Peyer's patch (tissue), 4 donors: ENCODE data around the gene IGSF11. TPM values are rescaled to one million over a fixed set of nuclear protein-coding genes. Genes with fewer than 3 reads are reported as not detected.

Source experiments
- DNase-seq, 3 donors: peaks; one replicate each; pipeline ENCODE4 v3.0.0-alpha.2; 2017 to 2019
- H3K27ac ChIP-seq, 4 donors: fragments of 200-600 bp; sonication (generic); one replicate each; pipeline ENCODE4 v1.5.1; 2016 to 2019
- H3K27me3 ChIP-seq, 2 donors: fragments of 200-600 bp; sonication (generic); one replicate each; pipeline ENCODE4 v1.5.1; 2019
- H3K36me3 ChIP-seq, 3 donors: fragments of 200-600 bp; sonication (generic); one replicate each; pipeline ENCODE4 v1.5.1; 2016 to 2019
- H3K4me1 ChIP-seq, 4 donors: fragments of 200-600 bp; sonication (generic); one replicate each; pipeline ENCODE4 v1.5.1; 2016 to 2019
- H3K4me3 ChIP-seq, 4 donors: fragments of 200-600 bp; sonication (generic); 1 replicate in 3 of 4; 2 replicates in 1 of 4; pipeline ENCODE4 v1.5.1; 2016 to 2019; ENCODE audit warnings: mild to moderate bottlenecking in 1 of 4
- H3K9me3 ChIP-seq, 4 donors: fragments of 200-600 bp; sonication (generic); one replicate each; pipeline ENCODE4 v1.5.1; 2016 to 2019; ENCODE audit warnings: mild to moderate bottlenecking in 1 of 4
- CTCF ChIP-seq, 6 experiments: fragments of 450-650 bp in 4 of 6; fragments of 200-600 bp in 2 of 6; sonication (generic) in 1 of 6; IDR thresholded peaks; one replicate each; pipeline ENCODE4 v1.5.1; 2017 to 2019; ENCODE audit warnings: antibody characterized with exemption in 6 of 6, mild to moderate bottlenecking in 3 of 6, moderate library complexity in 1 of 6
- POLR2A ChIP-seq, 2 donors: fragments of 450-650 bp; IDR thresholded peaks; one replicate each; pipeline ENCODE4 v1.5.1; 2017; ENCODE audit warnings: antibody characterized with exemption in 2 of 2, mild to moderate bottlenecking in 2 of 2, moderate library complexity in 2 of 2
- total RNA-seq, 4 donors: library from RNA; depleted of rRNA; stranded (reverse); fragments of >200 nt; gene quantifications; one replicate each; pipeline ENCODE4 v1.1.0, GENCODE V29; 2016

IGSF11 gene
- total RNA-seq, 4 donors from 2014 or later, result 0.67 to 3.0 TPM; not detected in 2

- no peak for DNase-seq
- H3K9me3 ChIP-seq, result no peaks in the 10 kb centered on the region
- no peaks in the 10 kb centered on the region for H3K27me3 ChIP-seq
- H3K36me3 ChIP-seq, result no peaks in the 10 kb centered on the region
- H3K27ac ChIP-seq, result no peak overlapping the region
- no peaks in the 10 kb centered on the region for H3K4me1 ChIP-seq
- TF ChIP-seq CTCF (IDR thresholded peaks at IDR 0.05) (no peak), POLR2A (IDR thresholded peaks at IDR 0.05) (no peak)
- H3K4me3 ChIP-seq, result no peak overlapping the region
Measured at GRCh38 chr3:118912188-118912587, 122.5 kb downstream of the IGSF11 start.

- Histone ChIP-seq H3K27ac (no peak overlapping the region), H3K27me3 (no peaks in the 10 kb centered on the region), H3K9me3 (no peaks in the 10 kb centered on the region), H3K36me3 (no peaks in the 10 kb centered on the region), H3K4me1 (no peaks in the 10 kb centered on the region), H3K4me3 (no peak overlapping the region)
- no peak for DNase-seq
- TF ChIP-seq POLR2A (IDR thresholded peaks at IDR 0.05) (no peak), CTCF (IDR thresholded peaks at IDR 0.05) (no peak)
Measured at GRCh38 chr3:118910332-118910731, 124.3 kb downstream of the IGSF11 start.

- Histone ChIP-seq H3K9me3 (no peaks in the 10 kb centered on the region), H3K36me3 (no peaks in the 10 kb centered on the region), H3K4me3 (no peak overlapping the region), H3K27me3 (no peaks in the 10 kb centered on the region), H3K27ac (no peak overlapping the region), H3K4me1 (no peaks in the 10 kb centered on the region)
- TF ChIP-seq POLR2A (IDR thresholded peaks at IDR 0.05) (no peak), CTCF (IDR thresholded peaks at IDR 0.05) (no peak)
- DNase-seq, result no peak
Measured at GRCh38 chr3:118909763-118910162, 124.9 kb downstream of the IGSF11 start.

GRCh38 chr3:118907909-118908308, 126.7 kb downstream of the IGSF11 start:
- no peaks in the 10 kb centered on the region for H3K9me3 ChIP-seq
- H3K27me3 ChIP-seq, result no peaks in the 10 kb centered on the region
- no peak overlapping the region for H3K27ac ChIP-seq
- TF ChIP-seq POLR2A (IDR thresholded peaks at IDR 0.05), result no peak
- no peak for TF ChIP-seq CTCF (IDR thresholded peaks at IDR 0.05)
- H3K36me3 ChIP-seq, result no peaks in the 10 kb centered on the region
- no peak for DNase-seq
- no peak overlapping the region for H3K4me3 ChIP-seq
- no peaks in the 10 kb centered on the region for H3K4me1 ChIP-seq

- H3K27ac ChIP-seq, result no peak overlapping the region
- H3K9me3 ChIP-seq, result no peaks in the 10 kb centered on the region
- TF ChIP-seq POLR2A (IDR thresholded peaks at IDR 0.05), result no peak
- TF ChIP-seq CTCF (IDR thresholded peaks at IDR 0.05), result no peak
- DNase-seq, result no peak
- H3K27me3 ChIP-seq, result no peaks in the 10 kb centered on the region
- no peaks in the 10 kb centered on the region for H3K4me1 ChIP-seq
- no peak overlapping the region for H3K4me3 ChIP-seq
- H3K36me3 ChIP-seq, result no peaks in the 10 kb centered on the region
Measured at GRCh38 chr3:118900737-118901525, 133.7 kb downstream of the IGSF11 start.
